Thyroid gland (tissue), 4 donors: Measurements from ENCODE around the gene HSPA6.
"Not testable (repeated sequence)": the region's sequence is repeated elsewhere in the genome, so short reads cannot be mapped to it uniquely, and the experiment has no call there.

ENCODE experiments used
- CTCF ChIP-seq, 6 experiments: fragments of 200-600 bp in 3 of 6; fragments of 450-650 bp in 3 of 6; sonication (generic) in 3 of 6; IDR thresholded peaks; one replicate each; pipeline ENCODE4 v1.5.1; 2016 to 2019; ENCODE audit warnings: antibody characterized with exemption in 6 of 6, mild to moderate bottlenecking in 2 of 6, inconsistent platforms in 1 of 6, moderate library complexity in 1 of 6
- POLR2A ChIP-seq, 2 donors: fragments of 450-650 bp; IDR thresholded peaks; one replicate each; pipeline ENCODE4 v1.6.1; 2017; ENCODE audit warnings: antibody characterized with exemption in 2 of 2, mild to moderate bottlenecking in 2 of 2, moderate library complexity in 1 of 2

DNA sequence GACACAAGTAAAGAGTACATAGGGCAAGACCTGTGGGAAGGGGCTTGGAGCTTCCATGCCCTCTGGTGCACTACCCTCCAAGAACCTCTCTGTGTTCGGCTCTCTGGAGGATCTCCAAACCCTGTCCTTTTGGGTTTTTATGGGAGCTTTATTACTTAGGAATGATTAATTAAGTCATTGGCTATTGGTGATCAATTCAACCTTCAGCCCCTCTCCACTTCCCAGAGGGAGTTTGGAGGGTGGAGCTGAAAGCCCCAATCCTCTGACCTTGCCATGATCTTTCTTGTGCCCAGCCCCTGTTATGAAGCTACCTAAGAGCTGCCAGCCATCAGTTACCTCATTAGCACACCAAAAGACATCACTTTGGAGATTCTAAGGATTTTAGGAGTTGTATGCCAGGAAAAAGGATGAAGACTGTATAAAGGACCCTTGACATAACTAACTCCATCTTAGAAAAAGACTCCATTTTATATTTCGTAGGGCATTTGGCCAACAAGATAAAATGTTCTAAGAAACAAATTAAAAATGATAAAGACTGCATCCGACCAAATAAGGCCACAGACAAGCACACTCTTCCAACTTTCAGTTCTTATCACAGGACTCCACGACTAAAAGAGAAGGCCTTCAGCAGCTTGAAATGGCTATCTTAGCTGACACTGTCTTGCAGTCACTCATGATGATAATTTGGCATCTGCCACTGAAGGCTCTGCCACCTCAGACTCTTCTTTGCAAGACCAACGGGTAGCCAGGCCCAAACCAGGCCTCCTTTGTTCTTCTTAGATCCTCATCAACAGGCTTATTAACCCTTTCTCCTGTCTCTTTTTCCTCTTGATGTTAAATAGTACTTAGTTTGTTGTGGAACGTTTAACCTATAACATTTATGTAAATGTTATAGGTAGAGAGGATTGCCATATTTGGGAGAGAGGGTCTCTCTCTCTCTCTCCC lies 33.4 kb downstream of the HSPA6 start:
- not testable (repeated sequence) for TF ChIP-seq CTCF, POLR2A (IDR thresholded peaks at IDR 0.05)
